WERI-Rb-1 (cell line): Measurements from ENCODE around the gene C22orf15.
A peak's percentile ranks its signal among the peaks of the same experiment; 100 is the strongest.

ENCODE experiments used
- DNase-seq: peaks from one replicate; pipeline ENCODE4 v3.0.0-alpha.2; 2020
- H3K27ac ChIP-seq: fragments of 250-450 bp; sonication (Bioruptor Pico); 2 replicates; pipeline ENCODE4 v1.5.1; 2020; ENCODE audit warnings: mild to moderate bottlenecking, moderate library complexity
- H3K27me3 ChIP-seq: fragments of 250-450 bp; sonication (Bioruptor Pico); 2 replicates; pipeline ENCODE4 v1.5.1; 2021; ENCODE audit warnings: mild to moderate bottlenecking, low read depth, moderate library complexity; ENCODE audit not compliant: insufficient read depth, severe bottlenecking
- H3K36me3 ChIP-seq: fragments of 250-450 bp; sonication (Bioruptor Pico); 2 replicates; pipeline ENCODE4 v1.5.1; 2020; ENCODE audit warnings: mild to moderate bottlenecking, moderate library complexity
- H3K4me3 ChIP-seq: 2 replicates; pipeline ENCODE4 v1.5.1; 2011; ENCODE audit warnings: low read depth, mild to moderate bottlenecking, control low read depth, low read length
- H3K9me3 ChIP-seq: fragments of 250-450 bp; sonication (Bioruptor Pico); 2 replicates; pipeline ENCODE4 v1.5.1; 2021; ENCODE audit warnings: mild to moderate bottlenecking, moderate library complexity; ENCODE audit not compliant: severe bottlenecking
- CTCF ChIP-seq: IDR thresholded peaks from 2 replicates; pipeline ENCODE4 v1.5.1; 2011; ENCODE audit warnings: low read depth, mild to moderate bottlenecking, control low read depth, inconsistent platforms, low read length

Gene C22orf15

GRCh38 chr22:23749841-23750301 lies 12.9 kb upstream of the C22orf15 start:
- TF ChIP-seq CTCF = no peak
- Histone ChIP-seq H3K9me3 (no peaks in the 10 kb centered on the region), H3K27me3 (no peaks in the 10 kb centered on the region), H3K4me3 (no peak overlapping the region), H3K27ac (no peak overlapping the region), H3K36me3 (peaks cover 6% of the 10 kb centered on the region)
- DNase-seq = no peak

- no peak for DNase-seq
- Histone ChIP-seq H3K27me3 (no peaks in the 10 kb centered on the region), H3K9me3 (no peaks in the 10 kb centered on the region), H3K4me3 (peak overlapping the region; percentile 63), H3K27ac (no peak overlapping the region; the same call in 1 of the 2 replicates), H3K36me3 (peaks cover under 1% of the 10 kb centered on the region)
- no peak for TF ChIP-seq CTCF
Measured at GRCh38 chr22:23750367-23750713, 12.4 kb upstream of the C22orf15 start.

- TF ChIP-seq CTCF = peak; percentile 34
- H3K4me3 ChIP-seq = peak within 1 kb of the TSS; percentile 90
- H3K36me3 ChIP-seq = no peaks in the 10 kb centered on the region
- peak within 1 kb of the TSS; percentile 86 for H3K27ac ChIP-seq
- peak; percentile 79 for DNase-seq
- no peaks in the 10 kb centered on the region for H3K9me3 ChIP-seq
- no peaks in the 10 kb centered on the region for H3K27me3 ChIP-seq
Measured at GRCh38 chr22:23750714-23751440, 11.9 kb upstream of the C22orf15 start, which contains the start of gene ZNF70. ZNF70 (minus strand) TSS chr22:23751112; CDS start chr22:23745140, 5,972 bp downstream.

- DNase-seq = peak; percentile 35
- Histone ChIP-seq H3K4me3 (peak overlapping the region; percentile 90), H3K9me3 (no peaks in the 10 kb centered on the region), H3K36me3 (no peaks in the 10 kb centered on the region), H3K27me3 (no peaks in the 10 kb centered on the region), H3K27ac (peak overlapping the region; percentile 86)
- no peak for TF ChIP-seq CTCF
Measured at GRCh38 chr22:23751441-23751996, 11.3 kb upstream of the C22orf15 start.

GRCh38 chr22:23752090-23752691 lies 10.6 kb upstream of the C22orf15 start:
- Histone ChIP-seq H3K27me3 (no peaks in the 10 kb centered on the region), H3K36me3 (no peaks in the 10 kb centered on the region), H3K27ac (no peak overlapping the region), H3K9me3 (no peaks in the 10 kb centered on the region), H3K4me3 (no peak overlapping the region)
- no peak for TF ChIP-seq CTCF
- no peak for DNase-seq
